Right ventricle myocardium inferior (tissue), 1 donor: Measurements from ENCODE around the gene SYP. TPM values are rescaled to one million over a fixed set of nuclear protein-coding genes. Genes with fewer than 3 reads are reported as not detected.

ENCODE experiments used
- ATAC-seq: fragments of 200-7000 bp; cut with Tn5 transposase; one replicate; pipeline ENCODE4 v1.9.1; 2020; ENCODE audit warnings: mild to moderate bottlenecking, moderate library complexity
- DNase-seq: peaks from one replicate; pipeline ENCODE4 v3.0.0; 2021; ENCODE audit errors: missing footprints
- intact Hi-C: fragments of 100-400 bp; cut with DNase I; formaldehyde crosslinking; loops from one replicate; pipeline ENCODE4 v1.11.0; 2022
- long read RNA-seq: library from polyadenylated mRNA; unstranded; transcript quantifications from one replicate; pipeline ENCODE4 v2.0.0, GENCODE V29; 2021
- total RNA-seq: library from RNA; stranded (reverse); fragmentation: NEBNext Ultra II Directional; extraction: Animal tissue kit (Norgen Biotek cat#: 25700); gene quantifications from one replicate; pipeline ENCODE4 v1.2.1, GENCODE V29; 2021
- donor health status: DM: no; HTN: yes; CAD: no; lungs with severe emphysema.

The SYP gene
- 1.8 TPM for total RNA-seq
- long read RNA-seq, partial matches to known transcripts, result 0 of 3 reads
- long read RNA-seq, other reads (novel, unspliced or antisense), result 0 of 3 reads

GRCh38 chrX:49199906-49200771 is at the start of gene SYP:
TSS of gene SYP (minus strand) at chrX:49200193. CDS start at chrX:49200186, 7 bp downstream.
- peak; percentile 92 for DNase-seq
- intact Hi-C loops, result loop anchor here (5.0 kb wide), 2 partner anchors 32 to 67 kb away; partner anchors contain the start of genes CACNA1F and PPP1R3F
- ATAC-seq, result peak; percentile 97

GRCh38 chrX:49249616-49250015 is 49.6 kb upstream of the SYP start:
- no peak for ATAC-seq
- intact Hi-C loops, result no loop called here
- DNase-seq, result no peak

- no peak for ATAC-seq
- no peak for DNase-seq
- intact Hi-C loops, result no loop called here
Measured at GRCh38 chrX:49249071-49249470, 49.1 kb upstream of the SYP start.

GRCh38 chrX:49247916-49248811 is 48.2 kb upstream of the SYP start:
- no peak for ATAC-seq
- DNase-seq, result no peak
- intact Hi-C loops, result no loop called here

- intact Hi-C loops, result no loop called here
- DNase-seq (no peak), ATAC-seq (no peak)
Measured at GRCh38 chrX:49247346-49247745, 47.4 kb upstream of the SYP start.

- no peak for ATAC-seq
- intact Hi-C loops, result no loop called here
- DNase-seq, result no peak
Measured at GRCh38 chrX:49246541-49246940, 46.5 kb upstream of the SYP start.

- DNase-seq (no peak), ATAC-seq (no peak)
- intact Hi-C loops, result no loop called here
Measured at GRCh38 chrX:49244207-49244606, 44.2 kb upstream of the SYP start.

GRCh38 chrX:49243166-49243565 is 43.2 kb upstream of the SYP start:
- DNase-seq, result no peak
- intact Hi-C loops, result no loop called here
- ATAC-seq, result no peak

- ATAC-seq, result no peak
- DNase-seq, result no peak
- intact Hi-C loops, result no loop called here
Measured at GRCh38 chrX:49242545-49243066, 42.6 kb upstream of the SYP start.

- intact Hi-C loops, result no loop called here
Measured at GRCh38 chrX:49238735-49239134, 38.7 kb upstream of the SYP start.

GRCh38 chrX:49237060-49237459 is 37.1 kb upstream of the SYP start:
- no peak for ATAC-seq
- intact Hi-C loops, result no loop called here

More at GRCh38 chrX:49238735-49239134, 38.7 kb upstream of the SYP start:
- ATAC-seq, result no peak
- DNase-seq, result no peak

GRCh38 chrX:49233887-49234555 is 34.0 kb upstream of the SYP start:
- DNase-seq (no peak), ATAC-seq (no peak)
- intact Hi-C loops, result loop anchor here (2.0 to 5.0 kb wide), 3 partner anchors 35 to 71 kb away; partner anchors contain the start of genes MAGIX and PPP1R3F

More at GRCh38 chrX:49237060-49237459, 37.1 kb upstream of the SYP start:
- DNase-seq, result peak; percentile 77

- ATAC-seq, result no peak
- intact Hi-C loops, result loop anchor here (5.0 kb wide), 1 partner anchor 36 kb away; no protein-coding TSS in a partner anchor
- no peak for DNase-seq
Measured at GRCh38 chrX:49233176-49233575, 33.2 kb upstream of the SYP start, which contains the start of gene CACNA1F. TSS of gene CACNA1F (minus strand) at chrX:49233340. CDS start at chrX:49233309, 31 bp downstream.

- intact Hi-C loops, result loop anchor here (5.0 kb wide), 1 partner anchor 35 kb away; no protein-coding TSS in a partner anchor
- DNase-seq (no peak), ATAC-seq (no peak)
Measured at GRCh38 chrX:49232525-49232924, 32.5 kb upstream of the SYP start.

- ATAC-seq, result no peak
- intact Hi-C loops, result loop anchor here (5.0 kb wide), 1 partner anchor 34 kb away; no protein-coding TSS in a partner anchor
- no peak for DNase-seq
Measured at GRCh38 chrX:49231333-49232000, 31.5 kb upstream of the SYP start.

- DNase-seq (peak; percentile 86), ATAC-seq (peak; percentile 62)
- intact Hi-C loops, result loop anchor here (5.0 kb wide), 1 partner anchor 33 kb away; no protein-coding TSS in a partner anchor
Measured at GRCh38 chrX:49230500-49231232, 30.7 kb upstream of the SYP start.

- intact Hi-C loops, result no loop called here
- no peak for ATAC-seq
- no peak for DNase-seq
Measured at GRCh38 chrX:49228185-49228584, 28.2 kb upstream of the SYP start.
